Skin of body (tissue), 2 donors: ENCODE data around the gene KLK8. TPM values are rescaled to one million over a fixed set of nuclear protein-coding genes. Genes with fewer than 3 reads are reported as not detected.

Experiments used
- DNase-seq: peaks from one replicate; lab custom pipeline; 2025; lab: John Stamatoyannopoulos, UW
- total RNA-seq: library from RNA; depleted of rRNA; stranded (reverse); fragments of >200 nt; gene quantifications from one replicate; pipeline ENCODE4 v1.2.3, GENCODE V29; 2014

The KLK8 gene
- total RNA-seq, 1 donor from 2014 or later = 14.3 TPM

GRCh38 chr19:51018745-51019543, 17.5 kb upstream of the KLK8 start:
- DNase-seq = no peak

GRCh38 chr19:51016798-51017683, 15.6 kb upstream of the KLK8 start:
- DNase-seq = no peak

- DNase-seq = no peak
Measured at GRCh38 chr19:51015691-51016267, 14.4 kb upstream of the KLK8 start.

- no peak for DNase-seq
Measured at GRCh38 chr19:51014242-51014641, 12.8 kb upstream of the KLK8 start.

- no peak for DNase-seq
Measured at GRCh38 chr19:51012661-51013190, 11.3 kb upstream of the KLK8 start.

GRCh38 chr19:51010066-51010795, 8.8 kb upstream of the KLK8 start:
- no peak for DNase-seq

GRCh38 chr19:51009061-51009891, 7.9 kb upstream of the KLK8 start:
- no peak for DNase-seq

- DNase-seq = no peak
Measured at GRCh38 chr19:51007488-51007887, 6.1 kb upstream of the KLK8 start.

- DNase-seq = no peak
Measured at GRCh38 chr19:51006406-51006805, 5.0 kb upstream of the KLK8 start.

GRCh38 chr19:51005248-51005647, 3.8 kb upstream of the KLK8 start:
- no peak for DNase-seq

GRCh38 chr19:51003316-51003715, 1.9 kb upstream of the KLK8 start:
- no peak for DNase-seq

- DNase-seq = no peak
Measured at GRCh38 chr19:51002542-51003311, 1.3 kb upstream of the KLK8 start.

- no peak for DNase-seq
Measured at GRCh38 chr19:51002089-51002532, 707 bp upstream of the KLK8 start.

GRCh38 chr19:51000981-51001380, 423 bp downstream of the KLK8 start:
- no peak for DNase-seq

GRCh38 chr19:51000426-51000825, 978 bp downstream of the KLK8 start:
- DNase-seq = no peak

GRCh38 chr19:50998686-50999085, 2.7 kb downstream of the KLK8 start:
- no peak for DNase-seq

- DNase-seq = no peak
Measured at GRCh38 chr19:50998061-50998460, 3.3 kb downstream of the KLK8 start.

GRCh38 chr19:50994129-50994528, 7.3 kb downstream of the KLK8 start:
- no peak for DNase-seq

GRCh38 chr19:50992666-50993035, 8.8 kb downstream of the KLK8 start:
- DNase-seq = no peak
